GM21390 (cell line): ENCODE measurements around the gene FAM120A.
"Not testable (repeated sequence)": the region's sequence is repeated elsewhere in the genome, so short reads cannot be mapped to it uniquely, and the experiment has no call there.

Experiments
- ATAC-seq: cut with Tn5 transposase; IDR thresholded peaks from one replicate; pipeline ENCODE4 v1.9.1; 2021; ENCODE audit not compliant: unreplicated experiment

The FAM120A gene

GRCh38 chr9:93450945-93451815 lies at the start of gene FAM120A:
TSS of gene FAM120A (plus strand) at chr9:93451685. CDS start at chr9:93451916, 231 bp downstream.
- ATAC-seq = peak; percentile 58

- ATAC-seq = no peak
These were observed 45.1 kb upstream of the FAM120A start for GRCh38 chr9:93406371-93406770.

- ATAC-seq = no peak
These were observed 38.0 kb upstream of the FAM120A start for GRCh38 chr9:93413530-93413929.

GRCh38 chr9:93415176-93415690 lies 36.3 kb upstream of the FAM120A start:
- no peak for ATAC-seq

- no peak for ATAC-seq
These were observed 34.8 kb upstream of the FAM120A start for GRCh38 chr9:93416530-93417235.

- ATAC-seq = no peak
These were observed 33.9 kb upstream of the FAM120A start for GRCh38 chr9:93417538-93417937.

GRCh38 chr9:93419023-93419422 lies 32.5 kb upstream of the FAM120A start:
- ATAC-seq = no peak

GRCh38 chr9:93422977-93423616 lies 28.4 kb upstream of the FAM120A start:
- ATAC-seq = no peak

GRCh38 chr9:93427655-93428379 lies 23.7 kb upstream of the FAM120A start:
- ATAC-seq = no peak

- ATAC-seq = no peak
These were observed 19.9 kb upstream of the FAM120A start for GRCh38 chr9:93431539-93432105.

GRCh38 chr9:93432964-93433363 lies 18.5 kb upstream of the FAM120A start:
- no peak for ATAC-seq

GRCh38 chr9:93434056-93434455 lies 17.4 kb upstream of the FAM120A start:
- no peak for ATAC-seq

GRCh38 chr9:93435386-93435785 lies 16.1 kb upstream of the FAM120A start:
- ATAC-seq = no peak

- no peak for ATAC-seq
These were observed 15.3 kb upstream of the FAM120A start for GRCh38 chr9:93436218-93436617.

- no peak for ATAC-seq
These were observed 14.7 kb upstream of the FAM120A start for GRCh38 chr9:93436655-93437407.

- no peak for ATAC-seq
These were observed 13.5 kb upstream of the FAM120A start for GRCh38 chr9:93437996-93438395.

- ATAC-seq = not testable (repeated sequence)
These were observed 12.2 kb upstream of the FAM120A start for GRCh38 chr9:93439301-93439700.

GRCh38 chr9:93440896-93441580 lies 10.4 kb upstream of the FAM120A start:
- no peak for ATAC-seq

GRCh38 chr9:93446073-93446472 lies 5.4 kb upstream of the FAM120A start:
- no peak for ATAC-seq
